Measurements from ENCODE around the gene FOXO3. TPM values are rescaled to one million over a fixed set of nuclear protein-coding genes. Genes with fewer than 3 reads are reported as not detected.

FOXO3 gene
- total and polyA plus RNA-seq, 2 of the 8 experiments (the other 6 are each of a cell fraction or from before 2014, with no cell fraction given) = 13.1 to 19.3 TPM

DNA sequence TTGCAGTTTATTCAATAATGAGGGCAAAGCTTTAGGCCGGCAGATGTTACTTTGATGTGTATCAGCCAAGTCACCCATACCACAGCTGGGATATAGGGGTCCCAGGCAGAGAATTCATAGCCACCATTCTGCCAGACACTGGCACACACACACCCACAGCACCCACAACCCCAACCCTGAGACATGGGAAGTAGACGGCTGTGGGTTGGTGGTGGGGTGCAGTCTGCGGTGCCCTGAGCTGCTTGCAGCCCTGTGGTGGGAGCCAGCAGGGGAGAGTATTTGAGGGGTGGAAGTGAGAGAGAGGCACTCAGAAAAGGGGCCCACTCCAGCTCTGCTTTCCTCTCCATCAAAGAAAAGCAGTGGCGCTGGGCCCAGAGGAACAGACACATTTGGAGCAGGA lies 125.3 kb downstream of the FOXO3 start:
- no peak overlapping the region for H2BK5ac ChIP-seq (ENCODE audit: low read depth, low read length)
- no peak overlapping the region for H2BK20ac ChIP-seq (ENCODE audit: low read length)
- H3K23me2 ChIP-seq (ENCODE audit: low read depth, low read length) = no peaks in the 10 kb centered on the region; the same call in 1 of the 2 replicates
- H4K91ac ChIP-seq (replicated peaks; ENCODE audit: insufficient read length, low read length) = no peak overlapping the region
- H3K4me2 ChIP-seq (ENCODE audit: insufficient read depth in 1 of 2, low read depth in 2 of 2, low read length in 2 of 2) = no peak overlapping the region
- ChIA-PET CTCF (ENCODE audit: partially characterized antibody) (interaction anchor here (1.1 to 1.3 kb wide), 2 partner anchors 9 to 144 kb away, joined by 3 to 4 read pairs; no protein-coding TSS in a partner anchor), POLR2A (ENCODE audit: partially characterized antibody) (interaction anchor here (1.5 to 2.0 kb wide), 3 partner anchors 9 to 20 kb away, joined by 4 to 6 read pairs (median 5); no protein-coding TSS in a partner anchor)
- no peaks in the 10 kb centered on the region for H3K79me2 ChIP-seq (ENCODE audit: control insufficient read depth in 1 of 2, insufficient read depth in 2 of 2, low read length in 2 of 2)
- H3K4me1 ChIP-seq (replicated peaks in 1 of 4; ENCODE audit: control insufficient read depth in 3 of 4, insufficient read depth in 4 of 4, low read length in 3 of 4) = peaks cover 0 to 2% (median 0%) of the 10 kb centered on the region in 4 experiments; a peak in 2 of 7 replicates
- H2AK5ac ChIP-seq (ENCODE audit: low read depth, low read length) = no peak overlapping the region
- H4K8ac ChIP-seq (ENCODE audit: extremely low read depth, insufficient read depth, low read length) = no peak overlapping the region
- H2AFZ ChIP-seq (ENCODE audit: low read length) = no peak overlapping the region
- no peaks in the 10 kb centered on the region for H3K9me3 ChIP-seq (ENCODE audit: insufficient read depth in 2 of 2, low read depth in 1 of 2, low read length in 1 of 2)
- no peak overlapping the region for H3K18ac ChIP-seq (ENCODE audit: extremely low read depth, low read length)
- H3K23ac ChIP-seq (ENCODE audit: insufficient read length) = no peak overlapping the region
- H2BK12ac ChIP-seq (ENCODE audit: low read depth, low read length) = no peak overlapping the region
- no peak overlapping the region for H3K9ac ChIP-seq (replicated peaks in 1 of 4; ENCODE audit: extremely low read depth in 1 of 4, low read depth in 3 of 4, low read length in 3 of 4)
- no peaks in the 10 kb centered on the region for H3K27me3 ChIP-seq (replicated peaks in 1 of 4; ENCODE audit: control insufficient read depth in 3 of 4, extremely low read depth in 1 of 4, insufficient read depth in 3 of 4, low read length in 3 of 4)
- H3K27ac ChIP-seq (ENCODE audit: low read depth, low read length) = no peak overlapping the region
- no peak overlapping the region for H3K14ac ChIP-seq (ENCODE audit: insufficient read length)
- no peaks in the 10 kb centered on the region for H3K36me3 ChIP-seq (ENCODE audit: control insufficient read depth in 2 of 4, insufficient read depth in 4 of 4, low read length in 3 of 4)
- no peak overlapping the region for H4K5ac ChIP-seq (ENCODE audit: insufficient read length, low read depth, low read length)
- no peak overlapping the region for H2BK15ac ChIP-seq (ENCODE audit: low read length)
- H3K4ac ChIP-seq (replicated peaks; ENCODE audit: insufficient read length, low read depth, low read length) = no peak overlapping the region
- FAIRE-seq = no peak
- H4K20me1 ChIP-seq (replicated peaks in 1 of 2; ENCODE audit: control insufficient read depth in 1 of 2, insufficient read depth in 2 of 2, low read length in 2 of 2) = no peaks in the 10 kb centered on the region
- H2BK120ac ChIP-seq (replicated peaks; ENCODE audit: low read depth, low read length) = no peak overlapping the region
- WGBS, 2 experiments (ENCODE audit: extremely low coverage in 1 of 2, insufficient coverage in 1 of 2, insufficient read length in 1 of 2, insufficient replicate concordance in 2 of 2, low coverage in 1 of 2, low lambda C conversion rate in 2 of 2, missing lambda C conversion rate in 1 of 2) = 92% methylated on average over 4 of the region's 4 CpGs; no CpG with 5 or more reads in 1 of the 2 experiments
- H3K56ac ChIP-seq (replicated peaks; ENCODE audit: insufficient read length, low read depth, low read length) = no peak overlapping the region
- H3K4me3 ChIP-seq (ENCODE audit: extremely low read depth in 1 of 4, insufficient read depth in 2 of 4, low read depth in 3 of 4, low read length in 4 of 4) = no peak overlapping the region
- no peak for DNase-seq (ENCODE audit: low read depth in 1 of 2, low spot score in 2 of 2)
- H3K79me1 ChIP-seq (ENCODE audit: low read depth, low read length) = no peaks in the 10 kb centered on the region
- TF ChIP-seq TCF12 (IDR thresholded peaks at IDR 0.05; ENCODE audit: low read depth, low read length) (no peak), JUND (IDR thresholded peaks at IDR 0.05; ENCODE audit: low read length) (no peak), NANOG (IDR thresholded peaks at IDR 0.05; ENCODE audit: insufficient read depth, low read depth, low read length, poor library complexity, severe bottlenecking) (no peak), RFX5 (IDR thresholded peaks at IDR 0.05; ENCODE audit: borderline replicate concordance, low read depth, low read length) (no peak), SP2 (IDR thresholded peaks at IDR 0.05; ENCODE audit: low read length) (no peak), ZNF274 (IDR thresholded peaks at IDR 0.05; ENCODE audit: borderline replicate concordance, extremely low read depth, low read length) (no peak), KDM5A (IDR thresholded peaks at IDR 0.05; ENCODE audit: low read length) (no peak), YY1 (IDR thresholded peaks at IDR 0.05; ENCODE audit: low read depth, low read length) (no peak), FOSL1 (IDR thresholded peaks at IDR 0.05; ENCODE audit: insufficient read depth, low read depth, low read length) (no peak), HDAC6 (IDR thresholded peaks at IDR 0.05; ENCODE audit: low read depth, low read length) (no peak), SAP30 (IDR thresholded peaks at IDR 0.05; ENCODE audit: insufficient read depth, insufficient replicate concordance, low read length) (no peak), CHD2 (IDR thresholded peaks at IDR 0.05; ENCODE audit: low read length) (no peak), HDAC2 (IDR thresholded peaks at IDR 0.05; ENCODE audit: borderline replicate concordance in 1 of 2, low read depth in 2 of 2, low read length in 2 of 2) (no peak)
